NT2/D1 (cell line): ENCODE results near the gene RGMA.
"Not testable (repeated sequence)": the region's sequence is repeated elsewhere in the genome, so short reads cannot be mapped to it uniquely, and the experiment has no call there.

Source experiments
- DNase-seq: peaks from one replicate; pipeline ENCODE4 v3.0.0-alpha.2; 2011; ENCODE audit warnings: low read depth, low spot score
- H3K27me3 ChIP-seq: 2 replicates; pipeline ENCODE4 v1.6.0; 2011; ENCODE audit warnings: mild to moderate bottlenecking; ENCODE audit not compliant: insufficient read length, insufficient read depth
- H3K36me3 ChIP-seq: 2 replicates; pipeline ENCODE4 v1.6.1; 2011; ENCODE audit warnings: mild to moderate bottlenecking, low read length, mixed read lengths; ENCODE audit not compliant: insufficient read depth, insufficient read length
- H3K4me1 ChIP-seq: 2 replicates; pipeline ENCODE4 v1.5.1; 2011; ENCODE audit not compliant: insufficient read depth, insufficient read length
- H3K4me3 ChIP-seq: 2 replicates; pipeline ENCODE4 v1.5.1; 2011; ENCODE audit warnings: low read depth; ENCODE audit not compliant: insufficient read length
- H3K9ac ChIP-seq: 2 replicates; pipeline ENCODE4 v1.6.0; 2011; ENCODE audit warnings: low read depth; ENCODE audit not compliant: insufficient read length
- H3K9me3 ChIP-seq: 2 replicates; pipeline ENCODE4 v1.5.1; 2011; ENCODE audit warnings: mild to moderate bottlenecking, low read length; ENCODE audit not compliant: insufficient read depth
- SUZ12 ChIP-seq: IDR thresholded peaks from 2 replicates; pipeline ENCODE4 v1.6.1; 2011; ENCODE audit not compliant: insufficient read length, insufficient read depth; ENCODE audit errors: extremely low read depth
- YY1 ChIP-seq: IDR thresholded peaks from 2 replicates; pipeline ENCODE4 v1.6.1; 2011; ENCODE audit not compliant: insufficient read length, insufficient read depth
- ZNF274 ChIP-seq: IDR thresholded peaks from 2 replicates; pipeline ENCODE4 v1.6.1; 2011; ENCODE audit warnings: mild to moderate bottlenecking, low read depth, low read length

RGMA gene

DNA sequence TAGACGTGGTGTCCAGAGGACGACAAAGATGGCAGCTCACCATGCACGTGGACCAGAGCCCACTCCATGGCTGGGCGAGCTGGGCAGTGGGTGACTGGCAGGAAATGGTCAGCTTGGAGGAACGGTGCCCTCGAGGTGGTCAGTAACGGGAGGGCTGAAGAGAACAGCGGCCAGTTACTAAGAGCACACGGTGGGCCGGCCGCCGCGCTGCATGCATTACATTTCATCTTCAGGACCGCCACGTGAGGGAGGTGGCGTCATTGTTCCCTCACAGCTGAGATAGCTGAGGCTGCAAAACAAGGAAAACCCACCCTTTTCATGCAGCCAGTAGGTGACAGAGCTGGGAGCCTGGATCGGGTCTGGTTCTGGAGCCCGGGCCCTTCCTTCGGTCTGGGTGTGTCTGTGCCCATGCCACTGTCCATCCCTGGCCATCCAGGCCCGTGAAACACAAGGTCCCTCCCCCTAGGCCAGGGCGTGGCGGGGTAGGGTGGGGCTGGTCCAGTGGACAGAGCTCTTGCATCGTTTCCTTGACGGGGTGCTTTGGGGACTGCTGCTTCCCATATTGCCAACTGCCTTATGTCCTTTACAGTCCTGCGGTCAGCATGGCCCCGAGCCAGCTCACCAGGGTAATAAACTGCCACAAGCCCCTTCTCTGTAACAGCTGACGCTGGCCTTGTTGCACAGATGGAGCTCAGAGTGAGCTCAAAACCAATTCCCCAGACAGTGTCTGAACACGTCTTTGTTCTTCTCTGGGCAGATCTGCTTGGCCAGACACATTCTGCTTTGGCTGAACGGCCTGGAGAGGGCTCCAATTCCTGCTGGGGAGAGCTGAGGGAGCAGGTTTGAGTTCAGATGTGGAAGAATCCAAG is 51.8 kb downstream of the RGMA start:
- no peaks in the 10 kb centered on the region for H3K27me3 ChIP-seq
- no peak for DNase-seq
- peaks cover 8% of the 10 kb centered on the region for H3K4me1 ChIP-seq
- no peak overlapping the region for H3K4me3 ChIP-seq
- no peak overlapping the region for H3K9ac ChIP-seq
- TF ChIP-seq YY1 (no peak), SUZ12 (no peak), ZNF274 (no peak)
- no peaks in the 10 kb centered on the region for H3K36me3 ChIP-seq
- no peaks in the 10 kb centered on the region for H3K9me3 ChIP-seq

DNA sequence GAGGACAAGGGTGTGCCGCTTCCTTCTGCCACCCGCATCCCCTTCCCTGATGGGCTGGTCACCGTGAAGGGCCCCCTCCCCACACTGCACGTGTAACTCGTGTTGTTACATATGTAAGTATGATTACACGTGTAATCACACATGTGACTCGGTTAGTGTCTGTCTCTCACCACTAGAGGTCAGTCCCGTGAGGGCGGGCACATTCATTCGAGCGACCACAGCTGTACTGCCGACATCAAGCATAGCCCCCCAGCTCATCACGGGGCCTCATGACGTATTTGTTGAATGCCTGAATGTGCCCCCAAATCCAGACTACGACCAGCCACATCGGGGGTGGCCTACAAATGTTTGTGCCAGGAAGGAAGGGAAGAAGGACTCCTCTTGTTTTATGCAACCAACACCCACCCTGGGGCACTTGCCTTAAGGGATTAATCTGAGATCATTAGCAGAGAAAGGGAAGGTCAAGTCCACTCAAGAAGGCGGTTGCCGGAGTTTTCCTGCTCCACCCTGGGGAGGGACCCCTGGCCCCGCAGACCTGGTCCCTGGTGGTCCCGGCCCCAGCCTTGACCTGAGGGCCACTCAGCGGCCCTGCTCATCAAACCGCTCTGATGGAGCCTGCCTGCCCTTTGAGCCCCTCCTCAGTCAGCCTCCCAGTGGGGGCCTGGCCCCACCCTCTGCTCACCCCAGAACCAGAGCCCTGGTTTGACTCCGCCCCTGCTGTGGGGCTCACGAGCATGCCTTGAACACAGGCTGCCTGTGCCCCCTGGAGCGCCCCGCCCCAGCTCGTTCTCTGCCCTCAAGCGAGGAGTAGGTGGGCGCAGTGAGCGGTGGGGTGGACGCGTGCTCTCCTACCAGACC is 52.8 kb downstream of the RGMA start:
- Histone ChIP-seq H3K4me3 (no peak overlapping the region), H3K9ac (no peak overlapping the region), H3K9me3 (no peaks in the 10 kb centered on the region; the same call in 1 of the 2 replicates), H3K36me3 (no peaks in the 10 kb centered on the region), H3K4me1 (peaks cover 6% of the 10 kb centered on the region), H3K27me3 (no peaks in the 10 kb centered on the region)
- TF ChIP-seq ZNF274 (no peak), YY1 (no peak), SUZ12 (no peak)
- DNase-seq, result no peak

DNA sequence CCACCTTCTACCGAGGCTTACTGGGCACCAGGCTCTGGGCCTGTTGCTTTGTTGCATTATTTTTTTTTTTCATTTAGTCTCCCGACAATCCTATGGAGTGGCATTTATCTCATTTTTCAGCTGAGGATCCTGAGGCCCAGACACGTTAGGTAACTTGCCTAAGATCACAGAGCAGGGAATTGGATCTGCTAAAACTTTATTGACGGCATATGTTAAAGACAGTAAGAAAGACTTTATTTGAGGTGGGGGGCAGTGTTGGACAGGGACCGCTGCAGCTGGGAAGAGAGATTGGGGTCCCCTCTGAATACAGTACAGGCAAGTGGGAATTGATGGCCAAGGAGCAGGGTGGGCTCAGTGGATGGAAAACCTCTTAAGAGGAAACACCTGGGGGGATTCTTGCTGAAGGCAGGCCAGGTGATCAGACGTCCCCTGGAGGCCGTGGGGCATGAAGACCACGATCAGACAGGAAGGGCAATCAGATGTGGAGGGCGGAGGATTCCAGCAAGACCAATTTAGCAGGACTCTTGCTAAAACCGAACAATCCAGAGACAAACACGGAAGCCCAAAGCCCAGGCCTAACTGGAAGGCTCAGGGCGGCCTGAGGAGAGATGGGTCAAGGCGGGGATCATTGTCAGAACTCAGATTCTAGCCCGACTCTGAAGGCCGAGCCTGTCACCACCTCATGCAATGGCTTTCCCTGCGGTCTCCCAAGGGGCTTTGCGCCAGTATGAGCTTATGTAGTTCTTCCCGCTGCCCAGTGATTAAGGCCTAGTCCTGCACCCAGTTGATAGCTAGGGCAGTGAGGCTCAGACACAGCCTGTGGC is 53.7 kb downstream of the RGMA start:
- no peak for TF ChIP-seq ZNF274
- no peak for TF ChIP-seq YY1
- no peak for TF ChIP-seq SUZ12
- H3K4me3 ChIP-seq, result no peak overlapping the region
- DNase-seq, result no peak
- peaks cover 5% of the 10 kb centered on the region for H3K4me1 ChIP-seq
- H3K36me3 ChIP-seq, result no peaks in the 10 kb centered on the region
- no peak overlapping the region for H3K9ac ChIP-seq
- no peaks in the 10 kb centered on the region for H3K27me3 ChIP-seq
- no peaks in the 10 kb centered on the region; the same call in 1 of the 2 replicates for H3K9me3 ChIP-seq

DNA sequence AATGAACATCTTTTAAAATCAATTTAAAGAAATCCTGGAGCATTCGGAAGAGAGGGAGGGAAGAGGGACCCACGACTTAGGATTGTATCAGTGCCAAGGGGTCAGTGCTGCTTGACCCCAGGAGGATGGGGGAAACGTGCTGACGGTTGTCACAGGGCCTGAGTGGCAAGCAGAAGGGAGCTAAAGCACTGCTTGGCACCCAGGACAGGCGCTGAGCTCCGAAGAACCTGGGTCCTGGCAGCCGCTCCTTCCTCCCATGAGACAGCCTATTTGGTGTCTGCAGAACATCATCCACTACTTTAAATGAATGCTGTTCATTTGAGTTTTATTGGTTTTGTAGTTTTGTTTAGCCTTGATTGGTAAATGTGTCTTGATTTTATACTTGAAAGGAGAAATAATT is 54.5 kb downstream of the RGMA start:
- Histone ChIP-seq H3K27me3 (no peaks in the 10 kb centered on the region), H3K4me3 (no peak overlapping the region), H3K9ac (no peak overlapping the region), H3K4me1 (peaks cover 6% of the 10 kb centered on the region), H3K36me3 (no peaks in the 10 kb centered on the region), H3K9me3 (no peaks in the 10 kb centered on the region; the same call in 1 of the 2 replicates)
- no peak for TF ChIP-seq YY1
- no peak for TF ChIP-seq ZNF274
- TF ChIP-seq SUZ12, result no peak
- DNase-seq, result no peak

DNA sequence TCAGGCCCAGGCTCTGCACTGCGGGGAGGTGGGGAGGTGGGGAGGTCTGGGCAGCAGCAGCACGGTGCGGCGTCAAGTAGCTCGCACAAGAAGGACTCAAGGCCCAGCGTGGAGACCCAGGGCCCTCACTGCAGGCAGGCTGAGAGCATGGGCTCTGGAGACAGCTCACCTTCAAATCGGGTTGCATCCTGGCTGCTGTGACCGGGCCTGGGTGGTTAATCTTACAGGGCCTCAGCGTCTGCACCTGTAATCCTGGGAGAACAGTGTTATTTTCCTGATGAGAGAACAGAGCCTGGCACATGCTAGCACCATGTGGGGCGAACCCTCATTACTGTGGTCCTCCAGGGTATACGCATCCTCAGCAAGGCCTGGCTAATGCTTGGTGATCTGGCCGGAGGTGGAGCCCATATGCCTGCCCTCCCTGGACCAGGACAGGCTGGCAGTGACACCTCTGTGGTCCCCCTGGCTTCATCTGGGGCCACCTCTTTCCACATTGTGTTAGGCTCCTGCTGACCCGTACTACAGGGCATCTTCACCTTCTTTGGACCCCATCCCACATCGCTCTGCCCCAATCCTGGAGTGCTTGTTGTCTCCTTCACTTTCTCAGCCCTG is 55.5 kb downstream of the RGMA start:
- H3K27me3 ChIP-seq, result no peaks in the 10 kb centered on the region
- no peak for DNase-seq
- peaks cover 6% of the 10 kb centered on the region for H3K4me1 ChIP-seq
- no peak overlapping the region for H3K4me3 ChIP-seq
- TF ChIP-seq ZNF274 (no peak), SUZ12 (no peak), YY1 (no peak)
- no peaks in the 10 kb centered on the region; the same call in 1 of the 2 replicates for H3K9me3 ChIP-seq
- H3K36me3 ChIP-seq, result no peaks in the 10 kb centered on the region
- no peak overlapping the region for H3K9ac ChIP-seq

DNA sequence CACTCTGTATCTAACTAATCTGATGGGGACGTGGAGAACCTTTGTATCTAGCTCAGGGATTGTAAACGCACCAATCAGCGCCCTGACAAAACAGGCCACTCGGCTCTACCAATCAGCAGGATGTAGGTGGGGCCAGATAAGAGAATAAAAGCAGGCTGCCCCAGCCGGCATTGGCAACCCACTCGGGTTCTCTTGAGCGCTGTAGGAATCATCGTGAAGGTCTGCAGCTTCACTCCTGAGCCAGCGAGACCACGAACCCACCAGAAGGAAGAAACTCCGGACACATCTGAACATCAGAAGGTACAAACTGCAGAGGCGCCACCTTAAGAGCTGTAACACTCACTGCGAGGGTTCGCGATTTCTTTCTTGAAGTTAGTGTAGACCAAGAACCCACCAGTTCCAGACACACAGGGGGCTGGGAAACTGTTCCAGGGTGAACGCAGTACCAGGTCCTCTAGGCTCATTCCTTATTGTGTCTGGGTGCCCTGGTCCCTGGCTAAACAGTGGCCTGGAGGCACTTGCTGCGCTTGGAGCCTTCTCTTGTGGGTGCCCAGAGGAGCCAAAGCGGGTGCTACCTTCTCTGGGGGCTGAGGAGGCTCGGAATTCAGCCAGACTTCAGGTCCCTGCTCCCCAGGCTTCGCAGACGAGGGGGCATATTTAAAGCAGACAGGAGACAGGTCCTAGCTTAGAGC is 56.4 kb downstream of the RGMA start:
- H3K4me1 ChIP-seq, H3K27me3 ChIP-seq, DNase-seq, H3K9me3 ChIP-seq, H3K4me3 ChIP-seq, H3K36me3 ChIP-seq: not testable (repeated sequence)
- peak overlapping the region; percentile 3 for H3K9ac ChIP-seq

DNA sequence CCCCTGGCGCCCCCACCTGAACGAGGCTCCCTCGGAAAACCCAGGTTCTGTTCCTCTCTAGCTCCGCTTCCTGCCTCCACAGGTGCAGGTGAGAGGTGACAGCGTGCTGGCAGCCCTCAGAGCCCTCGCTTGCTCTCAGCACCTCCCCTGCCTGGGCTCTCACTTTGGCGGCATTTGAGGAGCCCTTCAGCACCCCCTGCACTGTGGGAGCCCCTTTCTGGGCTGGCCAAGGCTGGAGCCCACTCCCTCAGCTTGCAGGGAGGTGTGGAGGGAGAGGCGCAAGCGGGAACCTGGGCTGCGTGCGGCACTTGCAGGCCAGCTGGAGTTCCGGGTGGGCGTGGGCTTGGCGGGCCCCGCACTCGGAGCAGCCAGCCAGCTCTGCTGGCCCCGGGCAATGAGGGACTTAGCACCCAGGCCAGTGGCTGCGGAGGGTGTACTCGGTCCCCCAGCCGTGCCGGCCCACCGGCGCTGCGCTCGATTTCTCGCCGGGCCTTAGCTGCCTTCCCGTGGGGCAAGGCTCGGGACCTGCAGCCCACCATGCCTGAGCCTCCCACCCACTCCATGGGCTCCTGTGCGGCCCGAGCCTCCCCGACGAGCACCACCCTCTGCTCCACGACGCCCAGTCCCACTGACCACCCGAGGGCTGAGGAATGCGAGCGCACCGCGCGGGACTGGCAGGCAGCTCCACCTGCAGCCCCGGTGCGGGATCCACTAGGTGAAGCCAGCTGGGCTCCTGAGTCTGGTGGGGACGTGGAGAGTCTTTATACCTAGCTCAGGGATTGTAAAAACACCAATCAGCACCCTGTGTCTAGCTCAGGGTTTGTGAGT is 57.2 kb downstream of the RGMA start:
- H3K27me3 ChIP-seq, H3K9me3 ChIP-seq, DNase-seq, H3K4me1 ChIP-seq, H3K9ac ChIP-seq, H3K4me3 ChIP-seq: not testable (repeated sequence)
- peaks cover 16% of the 10 kb centered on the region for H3K36me3 ChIP-seq
